HG03354 (cell line): Measurements from ENCODE around the gene CEP57.
"Not testable (repeated sequence)": the region's sequence is repeated elsewhere in the genome, so short reads cannot be mapped to it uniquely, and the experiment has no call there.

Experiments
- ATAC-seq: cut with Tn5 transposase; IDR thresholded peaks from one replicate; pipeline ENCODE4 v1.9.1; 2021; ENCODE audit warnings: mild to moderate bottlenecking; ENCODE audit not compliant: unreplicated experiment, poor library complexity, severe bottlenecking

The CEP57 gene

DNA sequence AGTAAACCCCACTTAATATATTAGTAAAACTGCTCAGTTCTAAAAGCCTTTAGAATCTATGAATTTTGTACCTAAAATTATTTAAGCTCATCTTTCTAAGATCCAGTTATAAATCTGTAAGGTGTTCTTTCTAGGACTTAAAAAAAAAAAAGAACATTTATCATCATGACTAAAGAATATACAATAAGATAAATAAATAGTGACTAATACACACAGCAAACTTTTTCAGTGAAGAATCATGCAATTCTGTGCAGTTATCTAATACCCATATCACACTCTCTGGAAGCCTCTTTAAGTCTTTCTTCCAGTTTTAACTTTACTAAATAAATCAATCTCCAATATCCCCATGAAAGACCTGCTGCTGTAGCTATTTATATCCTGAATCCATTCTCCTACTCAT is 59.8 kb downstream of the CEP57 start:
- ATAC-seq: no peak

- ATAC-seq: no peak
Observed at GRCh38 chr11:95853138-95853537, 62.8 kb downstream of the CEP57 start.

DNA sequence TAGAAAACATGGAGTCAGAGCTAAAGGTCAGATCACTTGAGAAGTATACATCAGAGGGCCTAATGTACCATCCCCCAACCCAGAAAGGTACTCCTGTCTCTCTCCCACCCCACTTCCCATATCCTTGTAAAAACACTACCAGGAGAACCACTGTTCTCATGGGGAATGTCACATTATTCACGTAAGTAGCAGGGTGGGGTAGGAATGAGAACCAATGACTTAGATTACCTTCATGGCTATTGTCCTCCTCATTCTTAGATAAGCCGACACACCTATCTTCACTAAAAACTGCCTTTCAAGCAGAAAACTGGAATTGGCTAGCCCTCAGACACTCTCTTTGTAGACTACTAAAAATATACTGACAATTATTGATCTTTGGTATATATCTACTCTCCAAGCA is 63.6 kb downstream of the CEP57 start:
- no peak for ATAC-seq

DNA sequence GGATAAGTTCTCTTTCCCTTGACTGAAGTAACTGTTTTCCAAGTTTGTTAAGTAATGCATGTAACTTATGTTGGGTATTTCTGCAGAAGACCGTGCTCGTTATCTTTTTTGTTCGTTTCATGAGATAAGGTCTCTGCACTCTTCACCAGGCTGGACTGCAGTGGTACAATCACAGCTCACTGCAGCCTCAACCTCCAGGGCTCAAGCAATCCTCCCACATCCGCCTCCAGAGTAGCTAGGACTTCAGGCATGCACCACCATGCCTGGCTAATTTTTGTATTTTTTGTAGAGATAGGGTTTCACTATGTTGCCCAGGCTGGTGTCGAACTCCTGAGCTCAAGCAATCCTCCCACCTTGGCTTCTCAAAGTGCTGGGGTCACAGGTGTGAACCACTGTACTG is 64.1 kb downstream of the CEP57 start:
- ATAC-seq: not testable (repeated sequence)

DNA sequence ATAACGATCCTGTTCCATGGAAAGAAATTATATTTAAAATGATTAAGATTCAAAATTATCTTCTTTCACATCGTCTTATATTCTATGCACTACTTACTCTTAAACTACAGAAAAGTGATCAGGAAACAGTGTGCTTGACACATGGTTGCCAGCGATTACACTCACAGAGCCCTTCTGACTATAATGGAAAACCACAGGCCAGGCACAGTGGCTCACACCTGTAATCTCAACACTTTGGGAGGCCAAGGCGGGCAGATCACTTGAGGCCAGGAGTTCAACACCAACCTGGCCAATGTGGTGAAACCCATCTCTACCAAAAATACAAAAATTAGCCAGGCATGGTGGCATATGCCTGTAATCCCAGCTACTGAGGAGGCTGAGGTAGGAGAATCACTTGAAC is 69.7 kb downstream of the CEP57 start:
- ATAC-seq: not testable (repeated sequence)

- ATAC-seq: no peak
Observed at GRCh38 chr11:95863486-95864140, 73.3 kb downstream of the CEP57 start.

- ATAC-seq: no peak
Observed at GRCh38 chr11:95867105-95867504, 76.8 kb downstream of the CEP57 start.

DNA sequence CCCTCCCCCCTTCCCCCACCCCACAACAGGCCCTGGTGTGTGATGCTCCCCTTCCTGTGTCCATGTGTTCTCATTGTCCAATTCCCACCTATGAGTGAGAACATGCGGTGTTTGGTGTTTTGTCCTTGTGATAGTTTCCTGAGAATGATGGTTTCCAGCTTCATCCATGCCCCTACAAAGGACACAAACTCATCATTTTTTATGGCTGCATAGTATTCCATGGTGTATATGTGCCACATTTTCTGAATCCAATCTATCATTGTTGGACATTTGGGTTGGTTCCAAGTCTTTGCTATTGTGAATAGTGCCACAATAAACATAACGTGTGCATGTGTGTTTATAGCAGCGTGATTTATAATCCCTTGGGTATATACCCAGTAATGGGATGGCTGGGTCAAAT is 80.6 kb downstream of the CEP57 start:
- ATAC-seq: not testable (repeated sequence)

DNA sequence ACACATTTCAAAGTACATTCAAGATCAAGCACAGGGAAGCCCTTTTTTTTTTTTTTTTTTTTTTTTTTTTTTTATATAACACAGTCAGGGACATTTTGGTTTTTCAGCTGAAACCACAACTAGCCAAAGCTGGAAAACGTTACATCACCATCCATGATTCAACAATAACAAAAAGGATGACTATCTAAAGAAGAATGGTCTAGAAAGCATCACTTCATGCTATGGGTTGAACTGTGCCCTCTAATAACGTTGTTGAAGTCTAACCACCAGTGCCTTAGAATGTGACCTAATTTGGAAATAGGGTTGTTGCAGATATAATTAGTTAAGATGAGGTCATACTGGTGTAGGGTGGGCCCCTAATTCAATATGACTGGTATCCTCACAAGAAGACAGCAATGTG is 87.0 kb downstream of the CEP57 start:
- no peak for ATAC-seq
